ENCODE results near the gene VAMP2.

The VAMP2 gene

DNA sequence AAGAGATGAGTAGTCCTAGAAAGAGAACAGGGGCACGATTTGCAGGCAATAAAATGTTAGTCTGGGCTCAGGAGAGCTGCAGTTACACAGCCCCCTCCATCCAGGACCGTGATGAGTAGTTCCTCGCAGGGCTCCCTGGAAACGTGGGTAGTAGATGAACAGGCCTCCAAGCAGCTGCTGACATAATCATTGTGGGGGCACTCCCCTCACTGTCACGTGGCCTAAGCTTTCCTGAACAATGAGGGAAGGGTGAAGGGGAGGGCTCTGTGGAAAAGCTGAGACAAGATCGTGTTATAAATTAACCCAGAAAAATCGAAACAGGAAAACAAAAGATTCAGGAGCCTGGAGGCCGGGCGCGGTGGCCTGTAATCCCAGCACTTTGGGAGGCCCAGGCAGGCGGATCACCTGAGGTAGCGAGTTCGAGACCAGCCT lies 9.2 kb downstream of the VAMP2 start:
- no peak for TF ChIP-seq CTCF (IDR thresholded peaks at IDR 0.05; ENCODE audit: insufficient read depth, low read depth, low read length, missing control alignments)
- peak overlapping the region; percentile 100 for H3K4me3 ChIP-seq (ENCODE audit: low read length)
- peak; percentile 98 for DNase-seq (ENCODE audit: low read depth)

DNA sequence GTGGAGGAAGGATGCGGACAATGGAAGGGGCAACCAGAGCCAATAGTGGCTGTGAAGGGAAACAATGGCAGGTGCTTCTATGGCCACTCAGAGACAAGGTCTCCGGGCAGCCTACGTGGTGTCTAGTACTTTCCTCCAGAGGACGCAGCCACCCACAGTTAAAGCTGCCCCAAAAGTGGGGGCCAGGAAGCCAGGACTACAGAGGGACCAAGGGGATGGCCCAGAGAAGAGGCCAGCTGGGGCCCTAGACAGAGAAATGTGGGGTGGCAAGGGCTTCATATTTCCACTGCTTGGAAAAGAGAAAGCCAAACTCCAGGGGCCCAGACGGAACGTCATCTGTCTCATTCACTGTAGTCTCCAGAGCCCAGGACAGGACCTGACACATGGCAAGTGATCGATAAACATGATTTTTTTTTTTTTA lies 9.7 kb downstream of the VAMP2 start:
- TF ChIP-seq CTCF (IDR thresholded peaks at IDR 0.05; ENCODE audit: insufficient read depth, low read depth, low read length, missing control alignments), result no peak
- DNase-seq (ENCODE audit: low read depth), result no peak
- peak overlapping the region; percentile 100 for H3K4me3 ChIP-seq (ENCODE audit: low read length)

DNA sequence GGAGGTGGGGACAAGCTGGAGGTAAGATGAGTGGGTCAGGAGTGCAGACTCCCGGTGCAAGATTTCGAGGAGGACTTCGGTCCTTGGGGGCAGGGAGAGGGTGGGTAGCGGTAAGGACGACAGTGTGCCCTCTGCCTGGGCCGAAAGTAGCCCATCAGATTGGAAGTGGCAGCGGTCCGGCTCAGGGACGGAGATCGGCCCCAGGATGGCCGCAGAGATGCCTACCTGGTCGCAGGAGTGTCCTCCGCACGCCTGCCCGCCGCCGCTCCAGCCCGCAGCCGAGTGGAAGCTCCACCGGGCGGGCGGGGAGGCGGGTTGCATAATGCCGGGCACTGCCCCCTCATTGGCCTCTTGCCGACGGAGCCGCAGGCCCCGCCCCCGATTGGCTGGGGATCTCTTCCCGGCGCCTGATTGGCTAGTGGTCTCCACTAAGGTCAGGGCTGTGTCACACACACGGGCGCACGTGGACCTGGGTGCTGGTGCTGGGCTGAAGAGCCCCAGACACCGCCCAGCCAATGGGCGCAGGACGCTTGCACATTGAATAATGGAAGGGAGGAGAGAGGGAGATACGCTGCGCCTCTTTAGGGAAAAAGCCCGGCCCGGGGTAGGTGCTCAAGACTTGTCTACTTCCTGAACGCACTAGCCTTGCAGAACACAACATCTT lies 10.5 kb downstream of the VAMP2 start, which contains the start of gene PER1:
Gene PER1, minus strand, starts transcription at position 293 of the 664 bp plus-strand sequence. CDS start 1,698 bp downstream, outside the sequence.
- peak within 1 kb of the TSS; percentile 100 for H3K4me3 ChIP-seq (ENCODE audit: low read length)
- no peak for TF ChIP-seq CTCF (IDR thresholded peaks at IDR 0.05; ENCODE audit: insufficient read depth, low read depth, low read length, missing control alignments)
- DNase-seq (ENCODE audit: low read depth), result peak; percentile 99

GRCh38 chr17:8151641-8152111 lies 11.1 kb downstream of the VAMP2 start:
- peak; percentile 45 for DNase-seq (ENCODE audit: low read depth)
- peak overlapping the region; percentile 100 for H3K4me3 ChIP-seq (ENCODE audit: low read length)
- no peak for TF ChIP-seq CTCF (IDR thresholded peaks at IDR 0.05; ENCODE audit: insufficient read depth, low read depth, low read length, missing control alignments)

DNA sequence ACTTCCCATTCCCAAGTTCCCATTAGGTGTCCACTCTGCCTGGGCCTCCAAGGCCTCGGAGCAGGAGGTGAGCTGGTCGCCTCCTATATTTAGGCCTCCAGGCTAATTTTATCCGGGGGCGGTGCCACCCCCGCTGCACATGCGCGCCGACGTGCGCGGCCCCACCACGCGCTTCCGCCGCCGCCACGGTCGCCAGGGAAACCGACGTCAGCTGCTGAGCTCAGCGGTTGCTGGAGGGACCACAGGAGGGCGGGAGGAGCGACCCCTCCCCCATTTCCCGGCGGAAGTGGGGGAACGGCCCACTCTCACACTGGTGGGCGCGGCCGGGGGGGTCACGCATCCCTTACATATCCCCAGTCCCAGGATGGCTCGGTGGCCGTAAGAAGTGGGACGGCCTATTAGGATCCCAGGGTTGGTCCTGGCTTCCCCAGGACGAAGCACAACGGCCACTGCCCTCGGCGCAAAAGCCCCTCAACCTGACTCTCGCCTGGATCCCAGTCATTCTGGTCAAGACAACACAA lies 11.6 kb downstream of the VAMP2 start:
- TF ChIP-seq CTCF (IDR thresholded peaks at IDR 0.05; ENCODE audit: insufficient read depth, low read depth, low read length, missing control alignments), result no peak
- peak; percentile 73 for DNase-seq (ENCODE audit: low read depth)
- H3K4me3 ChIP-seq (ENCODE audit: low read length), result peak overlapping the region; percentile 100

DNA sequence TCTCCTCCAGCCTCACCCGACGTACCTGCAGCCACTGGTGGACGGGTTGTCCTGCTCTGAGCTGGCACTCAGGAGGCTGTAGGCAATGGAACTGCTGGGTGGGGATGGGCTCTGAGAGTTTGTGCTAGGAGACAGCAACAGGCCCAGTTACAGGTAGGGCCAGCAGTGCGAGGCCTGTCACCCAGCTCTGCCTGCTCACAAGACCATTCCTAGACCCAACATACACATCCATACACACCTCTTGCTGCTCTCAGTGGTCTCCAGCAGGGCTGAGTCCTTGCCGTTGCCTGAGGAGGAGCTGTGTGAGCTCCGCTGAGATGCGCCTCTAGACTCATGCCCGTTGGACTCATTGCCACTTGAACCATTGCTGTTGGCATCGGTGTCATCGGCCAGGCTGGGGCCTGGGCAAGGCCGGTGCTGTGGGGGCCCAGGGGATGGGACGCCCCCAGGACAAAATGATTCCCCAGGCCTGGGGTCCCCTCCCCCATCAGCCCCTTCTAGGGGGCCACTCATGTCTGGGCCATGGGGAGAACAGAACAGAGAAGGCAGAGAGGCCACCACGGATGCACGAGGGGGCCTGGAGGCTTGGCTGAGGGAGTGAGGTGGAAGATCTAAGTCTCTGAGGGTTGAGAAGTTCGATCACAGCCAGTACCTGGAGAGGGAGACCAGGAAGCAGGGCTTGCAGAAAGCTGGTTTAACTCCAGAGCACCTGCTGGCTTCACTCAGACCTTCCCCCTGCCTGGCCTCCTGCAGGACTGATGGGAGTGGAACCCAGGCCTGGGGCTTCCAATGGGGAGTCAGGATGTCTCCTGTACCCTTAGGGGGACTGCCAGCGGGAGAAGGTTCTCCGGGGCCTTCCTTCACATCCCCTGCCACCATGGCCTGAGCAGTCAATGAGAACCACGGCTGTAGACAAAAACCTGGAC lies 12.3 kb downstream of the VAMP2 start:
- no peak for DNase-seq (ENCODE audit: low read depth)
- no peak for TF ChIP-seq CTCF (IDR thresholded peaks at IDR 0.05; ENCODE audit: insufficient read depth, low read depth, low read length, missing control alignments)
- peak overlapping the region; percentile 100 for H3K4me3 ChIP-seq (ENCODE audit: low read length)

Data from epithelial cell of esophagus (primary cell).